GM18868 (cell line): ENCODE data around the gene SPO11.
A peak's percentile ranks its signal among the peaks of the same experiment; 100 is the strongest.

Experiments used
- ATAC-seq: cut with Tn5 transposase; IDR thresholded peaks from one replicate; pipeline ENCODE4 v1.9.1; 2021; ENCODE audit warnings: mild to moderate bottlenecking, moderate library complexity; ENCODE audit not compliant: unreplicated experiment

The SPO11 gene

GRCh38 chr20:57389695-57390603 is 60.3 kb downstream of the SPO11 start:
- peak; percentile 30 for ATAC-seq

GRCh38 chr20:57390604-57391438 is 61.2 kb downstream of the SPO11 start, which contains the start of gene RBM38:
Gene RBM38, plus strand, starts transcription at chr20:57391396. Its CDS starts 186 bp downstream, at chr20:57391582.
- peak; percentile 46 for ATAC-seq

- no peak for ATAC-seq
Measured at GRCh38 chr20:57391439-57392301, 62.1 kb downstream of the SPO11 start.

GRCh38 chr20:57392512-57393271 is 63.1 kb downstream of the SPO11 start:
- ATAC-seq, result no peak
